ENCODE results near the gene HOXB9.

The HOXB9 gene

DNA sequence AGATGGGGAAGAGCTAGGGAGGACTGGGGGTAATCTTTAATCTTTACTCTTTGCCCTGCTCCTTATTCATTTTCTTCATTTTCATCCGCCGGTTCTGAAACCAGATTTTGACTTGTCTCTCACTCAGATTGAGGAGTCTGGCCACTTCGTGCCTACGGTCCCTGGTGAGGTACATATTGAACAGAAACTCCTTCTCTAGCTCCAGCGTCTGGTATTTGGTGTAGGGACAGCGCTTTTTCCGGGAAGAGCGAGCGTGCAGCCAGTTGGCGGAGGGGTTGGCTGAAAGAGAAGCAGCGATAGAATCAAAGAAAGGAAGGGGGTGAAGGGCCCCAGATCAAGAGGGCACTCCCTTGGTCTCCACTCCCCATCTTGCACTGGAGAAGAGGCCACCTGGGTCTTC is 3.3 kb downstream of the HOXB9 start:
- no peak for DNase-seq

DNA sequence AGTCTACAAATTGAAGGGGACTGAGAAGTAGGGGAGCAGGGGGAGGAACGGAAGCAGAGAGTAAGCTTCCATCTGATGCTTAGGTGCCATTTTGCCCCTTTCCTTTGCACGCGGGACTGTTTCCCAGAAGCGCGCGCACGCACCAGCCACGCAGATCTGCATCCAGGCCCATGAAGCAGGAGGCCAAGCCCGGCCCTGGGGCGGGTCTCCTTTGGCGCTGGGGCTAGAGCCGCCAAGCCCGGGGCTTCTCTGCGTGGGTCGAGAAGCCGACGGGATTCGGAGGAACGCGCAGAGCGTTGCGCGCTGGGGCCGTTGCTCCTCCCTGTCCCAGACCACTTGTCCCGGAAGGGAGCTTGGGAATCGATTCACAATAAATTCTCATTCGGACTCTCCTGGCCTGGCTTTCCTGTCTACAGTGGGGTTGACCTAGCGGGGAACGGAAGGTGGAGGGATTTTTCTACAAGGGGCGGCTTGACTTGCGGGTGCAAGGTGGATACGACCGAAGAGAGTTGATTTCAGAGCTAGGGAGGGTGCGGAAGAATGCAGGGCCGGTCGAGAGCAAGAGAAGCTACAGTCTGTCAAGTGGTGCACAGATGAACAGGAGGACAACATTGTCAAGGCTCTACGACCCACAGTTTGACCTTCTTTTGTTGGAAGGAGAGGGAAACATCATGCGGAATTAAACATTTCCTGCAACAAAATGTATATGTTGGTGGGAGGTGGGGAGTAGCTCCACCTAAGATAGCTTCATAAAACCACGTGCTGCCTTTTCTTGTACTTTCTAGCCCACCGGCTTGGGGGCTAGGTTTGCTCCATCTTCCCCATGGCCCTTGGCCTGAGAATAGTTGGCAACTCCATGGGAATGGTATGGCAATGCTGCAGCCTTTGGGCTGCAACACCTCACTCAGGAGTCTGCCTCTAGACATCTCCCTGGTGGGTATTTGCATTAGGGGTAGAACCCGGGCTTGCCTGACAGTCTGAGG is 4.5 kb downstream of the HOXB9 start:
- no peak for DNase-seq

DNA sequence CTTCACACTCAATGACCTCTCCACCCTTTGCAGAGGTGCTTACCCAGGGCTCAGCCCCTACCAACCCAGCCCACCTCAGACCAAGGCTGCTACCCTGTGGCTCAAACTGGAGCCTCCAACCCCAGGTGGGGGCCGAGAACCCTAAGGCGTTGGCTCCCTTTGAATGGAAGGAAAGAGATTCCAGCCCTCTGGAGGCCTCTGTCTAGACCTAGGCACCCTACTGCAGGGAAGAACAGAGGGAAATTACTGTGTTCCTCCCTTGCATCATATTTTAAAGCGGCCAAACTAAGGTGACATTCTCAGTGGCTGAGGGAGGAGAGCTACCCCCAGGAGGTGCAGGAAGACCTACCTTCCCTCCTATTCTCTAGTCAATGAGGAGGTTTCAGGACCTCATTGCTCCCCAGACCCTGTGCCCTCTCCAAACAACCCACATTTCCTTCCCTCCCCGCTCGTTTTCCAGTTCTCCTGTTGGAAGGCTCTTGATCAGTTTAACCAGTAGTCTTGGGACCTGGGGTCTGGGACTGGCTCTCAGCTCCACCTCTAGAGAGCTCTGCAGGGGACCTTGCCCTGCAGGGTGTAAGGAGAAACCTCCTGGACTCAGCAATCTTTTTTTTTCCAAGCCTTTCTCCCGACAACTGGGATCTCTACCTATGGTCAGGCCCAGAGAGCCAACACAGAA is 5.6 kb downstream of the HOXB9 start:
- no peak for DNase-seq

DNA sequence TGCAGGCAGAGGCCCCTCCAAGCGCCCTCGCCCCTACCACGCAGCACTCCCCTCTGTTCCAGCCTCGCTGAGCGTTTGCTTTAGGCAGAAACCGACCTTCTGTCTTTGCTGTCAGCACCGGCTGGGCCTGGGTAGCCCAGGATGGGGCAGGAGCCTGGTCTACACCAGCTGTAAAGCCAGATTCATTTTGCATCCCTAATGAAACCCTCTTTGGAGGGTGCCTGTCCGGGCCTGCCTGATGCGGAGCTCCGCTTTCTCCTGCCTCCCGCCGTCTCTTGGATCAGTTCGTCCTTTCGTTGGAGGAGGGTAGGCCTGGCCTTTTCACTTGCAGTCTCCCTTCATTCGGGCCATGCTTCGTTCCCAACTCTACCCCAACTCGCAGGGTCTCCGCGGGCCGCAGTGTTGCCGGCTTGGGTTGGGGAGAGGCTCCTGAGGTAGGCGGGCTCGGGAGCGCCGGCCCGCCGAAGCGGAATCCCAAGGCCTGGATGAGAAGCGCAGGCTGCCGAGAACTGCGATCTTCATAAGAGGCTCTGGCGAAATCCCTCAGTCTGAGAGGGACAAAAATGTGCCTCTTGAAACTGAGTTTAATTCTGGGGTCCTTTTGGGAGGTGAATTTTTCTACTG is 6.2 kb downstream of the HOXB9 start:
- no peak for DNase-seq

DNA sequence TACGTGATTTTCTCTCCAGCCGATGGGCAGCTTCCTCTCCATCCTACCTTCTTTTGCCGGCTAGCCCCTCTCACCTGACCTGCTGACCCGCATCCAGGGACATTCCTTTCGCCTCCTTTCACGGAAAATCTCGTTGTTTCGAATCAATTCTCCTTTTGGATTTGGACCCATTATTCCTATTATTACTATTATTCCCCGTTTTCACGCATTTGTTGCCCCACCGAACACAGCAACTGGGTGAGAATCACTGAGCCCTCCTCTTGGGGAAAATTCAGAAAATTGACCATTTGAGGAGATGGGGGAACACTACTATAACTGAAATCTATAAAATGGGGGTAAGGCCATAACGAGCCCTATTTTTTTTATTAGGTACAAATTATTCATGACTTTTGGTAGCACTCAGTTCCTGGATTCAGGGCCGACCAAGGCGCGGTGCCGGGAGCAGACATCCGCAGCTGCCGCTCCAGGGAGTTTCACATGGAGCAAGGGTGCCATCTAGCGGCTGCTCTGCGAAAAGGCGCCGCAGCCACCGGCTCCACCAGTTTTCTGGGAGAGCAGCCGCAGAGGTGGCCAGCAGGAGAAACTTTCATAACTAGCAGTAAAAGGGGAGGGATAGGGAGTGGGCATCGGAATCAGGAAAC is 7.8 kb downstream of the HOXB9 start:
- DNase-seq, result peak; percentile 88

DNA sequence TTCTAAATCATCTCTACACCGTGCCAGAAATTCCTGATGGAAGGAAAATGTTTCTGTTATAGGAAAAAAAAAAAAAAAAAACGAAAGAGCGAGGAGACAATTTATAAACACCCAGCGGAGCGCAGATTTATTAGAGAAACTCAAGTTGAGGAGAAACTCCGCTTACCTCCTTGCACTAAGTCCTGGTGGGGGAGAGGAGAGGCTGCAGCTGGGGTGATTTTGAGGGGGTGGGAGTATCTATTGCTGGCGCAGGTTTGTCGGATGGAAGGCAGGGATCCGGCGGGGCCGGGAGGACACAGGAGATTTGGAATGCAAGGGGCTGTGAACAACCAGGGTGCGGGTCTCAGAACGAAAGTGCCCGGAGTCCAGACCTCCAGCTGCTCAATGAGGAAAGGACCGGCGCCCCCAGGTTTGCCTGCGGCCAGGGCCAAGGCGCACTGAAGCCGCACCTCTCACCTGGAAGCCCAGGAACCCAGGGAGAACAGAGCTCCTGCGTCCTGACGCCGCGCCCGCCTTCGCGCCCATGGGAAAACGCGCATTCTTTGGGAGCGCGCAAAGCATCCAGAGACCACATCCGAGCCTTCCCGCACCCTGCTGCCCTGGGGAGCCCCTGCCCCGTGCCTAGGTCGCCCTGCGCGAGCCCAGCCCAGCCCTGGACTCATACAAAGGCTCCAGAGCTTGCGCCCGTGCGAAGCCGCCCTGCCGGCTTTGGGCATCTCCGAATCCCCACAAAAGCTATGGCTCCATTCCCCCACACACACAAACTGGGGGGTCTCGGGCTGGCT is 8.5 kb downstream of the HOXB9 start:
- DNase-seq, result no peak

DNA sequence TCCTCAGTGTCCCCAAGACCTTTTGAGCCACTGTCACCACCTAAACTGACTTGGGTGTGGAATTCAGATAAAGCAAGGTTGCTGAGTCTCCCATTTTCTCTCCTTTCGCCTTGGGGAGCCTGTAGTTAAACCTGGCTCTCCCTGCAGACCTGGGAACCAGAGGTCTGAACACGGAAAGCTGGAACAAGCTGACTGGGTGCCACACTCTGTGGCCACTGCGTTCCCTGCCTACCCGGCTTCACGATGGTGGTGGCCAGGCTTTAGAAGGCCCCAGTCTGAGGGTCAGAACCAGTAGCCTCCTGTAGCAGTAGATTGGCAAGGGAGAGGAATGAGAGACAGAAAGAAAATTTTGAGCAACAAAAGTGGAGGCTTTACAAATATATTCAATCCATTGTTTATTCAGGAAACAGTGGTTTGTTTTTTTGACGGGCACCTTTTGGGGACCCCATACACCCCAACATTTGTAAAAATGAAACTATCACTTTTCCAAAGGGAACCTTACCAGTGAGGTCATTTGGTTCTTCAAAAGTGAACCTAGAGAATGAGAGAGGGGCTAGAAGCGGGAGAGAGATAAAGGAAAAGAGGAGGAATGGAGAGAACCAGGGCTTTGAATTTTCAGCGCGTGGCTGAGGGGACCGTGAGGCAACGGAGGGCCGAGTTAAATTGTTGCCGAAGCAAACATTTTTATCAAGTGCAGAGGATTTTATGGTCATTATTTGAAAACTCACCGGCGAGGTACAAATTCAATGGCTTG is 9.3 kb downstream of the HOXB9 start:
- no peak for DNase-seq

DNA sequence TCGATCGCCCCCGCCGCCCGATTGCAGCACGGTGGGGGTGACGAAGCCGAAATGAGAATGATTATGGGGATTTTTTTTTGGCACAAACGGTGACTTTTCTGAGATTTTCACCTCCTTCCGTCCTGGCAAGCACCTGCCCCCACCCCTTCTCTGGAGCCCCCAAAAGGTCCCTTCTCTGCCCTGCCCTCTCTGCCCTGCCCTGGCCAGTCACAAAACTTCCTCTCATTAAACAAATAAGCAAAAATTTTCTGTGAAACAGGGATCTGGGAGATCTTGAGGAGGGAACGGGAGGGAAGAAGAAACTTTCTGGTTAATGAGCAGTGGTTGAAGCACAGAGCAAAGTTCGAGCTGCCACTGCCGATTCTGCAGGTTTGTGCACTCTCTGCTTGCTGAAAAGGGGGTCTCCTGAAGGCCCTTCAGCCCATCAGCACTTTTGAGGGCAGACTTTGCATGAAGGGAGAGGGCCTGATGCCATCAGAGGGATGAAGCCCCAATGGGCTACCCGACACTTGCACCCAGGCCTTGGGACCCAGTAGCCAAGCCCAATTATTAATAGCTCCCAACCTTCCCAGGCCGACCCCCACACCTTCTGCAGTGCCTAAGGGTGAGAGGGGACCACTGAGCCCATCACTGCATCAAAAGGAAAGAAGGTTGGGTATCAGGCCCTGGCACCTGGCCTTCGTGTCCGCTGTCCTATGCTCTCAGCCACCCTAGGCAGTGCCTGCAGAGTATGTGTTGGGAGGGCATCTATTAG is 10.0 kb downstream of the HOXB9 start:
- no peak for DNase-seq

DNA sequence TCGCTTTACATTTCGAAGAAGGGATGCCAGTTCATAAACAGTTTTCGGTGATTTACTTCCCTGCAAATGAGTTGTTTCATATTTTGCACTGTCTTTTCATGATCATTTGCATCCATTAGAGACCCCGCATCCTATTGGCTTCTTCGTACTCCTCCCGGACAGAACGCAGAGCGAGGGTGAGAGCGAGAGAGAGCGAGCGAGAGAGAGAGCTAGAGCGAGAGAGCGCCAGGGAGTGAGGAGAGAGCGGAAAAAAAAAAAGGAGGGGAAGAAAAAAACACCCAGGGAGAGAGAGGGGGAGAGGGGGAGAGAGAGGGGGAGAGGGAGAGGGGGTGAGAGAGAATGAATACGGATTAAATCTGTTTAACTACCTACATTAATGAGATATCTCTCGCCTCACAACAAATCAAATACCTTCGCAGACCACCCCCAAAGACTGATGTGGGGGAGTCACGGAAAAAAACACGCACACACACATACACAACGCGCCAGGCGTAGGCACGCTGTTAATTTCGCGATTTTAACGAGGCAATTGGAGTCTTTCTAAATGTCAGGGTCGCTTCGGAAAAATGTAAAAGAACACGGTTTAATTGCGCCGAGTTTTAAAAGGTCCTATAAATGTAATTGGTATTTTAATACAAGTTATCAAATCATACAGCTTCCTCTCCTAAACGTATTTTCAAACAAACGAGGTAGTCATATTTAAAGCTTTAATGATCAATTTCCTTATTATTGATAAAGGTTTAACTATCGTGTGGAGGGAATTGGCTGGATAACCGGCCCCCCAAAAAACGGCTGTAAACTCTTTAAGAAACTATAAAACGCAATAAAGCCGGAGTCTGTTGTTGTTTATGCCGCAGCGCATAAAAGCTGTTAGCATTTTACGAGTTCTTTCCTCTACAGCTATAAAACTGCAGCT is 10.9 kb downstream of the HOXB9 start, which contains the start of gene HOXB8:
HOXB8 (minus strand) TSS at position 246 of the 916 bp plus-strand sequence. CDS start 588 bp downstream, outside the sequence.
- DNase-seq, result no peak

DNA sequence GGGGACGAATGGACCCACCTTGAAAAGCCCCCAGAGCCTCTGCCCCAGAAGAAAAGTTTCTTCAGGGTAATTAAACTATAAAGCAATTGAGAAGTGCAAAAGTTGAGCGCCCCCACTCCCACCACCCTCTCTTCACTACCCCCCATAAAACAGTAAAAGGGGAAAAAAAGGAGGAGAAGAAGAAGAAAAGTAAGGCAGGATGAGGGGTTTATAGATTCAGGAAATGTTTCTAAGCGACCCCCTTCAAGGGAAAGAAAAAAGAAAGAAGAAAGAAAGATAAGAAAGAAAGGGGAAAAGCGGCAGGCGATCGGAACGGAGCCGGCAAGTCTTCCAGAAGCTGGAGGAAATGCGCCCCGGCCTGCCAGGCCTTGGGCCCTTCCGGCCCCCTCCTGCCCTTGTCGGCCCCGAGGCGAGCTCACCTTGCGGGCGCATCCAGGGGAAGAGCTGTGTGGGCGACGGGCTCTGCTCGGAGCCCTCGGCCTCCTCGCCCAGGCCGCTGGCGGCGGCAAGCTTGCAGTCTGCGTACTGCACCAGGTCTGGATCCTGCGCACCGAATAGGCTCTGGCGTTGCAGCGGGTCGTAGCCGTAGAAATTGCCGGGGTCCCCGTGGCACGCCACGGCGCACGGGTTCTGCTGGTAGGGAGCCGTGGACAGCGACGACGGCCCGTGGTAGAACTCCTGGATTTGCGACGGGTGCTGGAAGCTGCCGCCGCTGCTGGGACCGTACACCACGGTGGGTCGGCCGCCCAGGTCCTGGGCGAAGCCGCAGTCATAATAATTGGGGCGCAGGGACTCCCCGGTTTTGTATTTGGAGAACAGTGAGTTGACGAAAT is 12.1 kb downstream of the HOXB9 start:
- DNase-seq, result peak; percentile 46

DNA sequence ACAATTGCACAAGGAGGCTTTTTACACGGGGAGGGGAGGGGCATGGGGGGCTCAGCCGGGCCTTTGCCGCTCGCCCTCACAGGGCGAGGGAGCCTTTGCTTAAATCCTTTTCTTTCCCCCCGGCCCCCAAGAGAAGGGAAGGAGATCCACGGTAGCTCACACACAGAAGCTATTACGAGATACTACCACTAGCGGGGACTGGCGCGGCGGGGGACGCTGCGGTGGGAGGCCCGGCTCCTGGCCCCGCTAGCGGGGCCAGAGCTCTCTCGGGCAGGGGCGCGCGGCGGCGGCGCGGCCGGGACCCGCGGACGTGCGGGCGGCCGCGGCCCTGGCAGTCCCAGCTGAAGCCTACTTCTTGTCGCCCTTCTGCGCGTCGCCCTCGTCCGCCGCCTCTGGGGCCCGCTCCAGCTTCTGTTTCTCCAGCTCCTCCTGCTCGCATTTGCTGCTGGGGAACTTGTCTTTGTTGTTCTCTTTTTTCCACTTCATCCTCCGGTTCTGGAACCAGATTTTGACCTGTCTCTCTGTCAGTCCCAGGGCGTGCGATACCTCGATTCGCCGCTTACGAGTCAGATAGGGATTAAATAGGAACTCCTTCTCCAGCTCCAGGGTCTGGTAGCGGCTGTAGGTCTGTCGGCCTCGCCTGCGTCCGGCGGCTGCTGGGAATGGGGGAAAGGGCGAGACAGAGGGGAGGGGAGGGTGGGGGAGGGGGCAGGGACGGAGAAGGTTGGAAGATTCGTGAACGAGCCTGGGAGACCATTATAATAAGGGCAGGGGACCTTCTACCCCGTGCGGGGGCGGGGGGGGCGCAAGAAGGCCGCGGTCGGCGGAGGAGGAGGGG is 13.1 kb downstream of the HOXB9 start:
- peak; percentile 56 for DNase-seq

DNA sequence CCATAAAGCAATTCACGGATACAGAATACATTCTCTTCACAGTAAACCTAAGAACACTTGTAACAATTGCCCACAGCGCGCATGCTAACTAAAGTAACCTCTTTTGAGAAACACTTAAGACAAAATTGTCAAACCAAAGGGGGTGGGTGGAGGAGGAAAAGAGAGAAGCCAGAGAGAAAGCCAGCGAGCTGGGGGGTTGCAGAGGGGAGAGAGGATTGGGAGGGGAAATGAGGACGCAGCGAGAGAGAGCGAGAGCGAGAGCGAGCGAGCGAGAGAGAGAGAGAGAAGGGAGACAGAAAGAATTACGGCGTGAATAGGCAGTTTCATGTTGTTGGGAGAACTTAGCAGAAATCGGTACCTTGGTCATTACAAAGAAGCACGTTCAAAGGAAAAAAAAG is 13.7 kb downstream of the HOXB9 start:
- no peak for DNase-seq

DNA sequence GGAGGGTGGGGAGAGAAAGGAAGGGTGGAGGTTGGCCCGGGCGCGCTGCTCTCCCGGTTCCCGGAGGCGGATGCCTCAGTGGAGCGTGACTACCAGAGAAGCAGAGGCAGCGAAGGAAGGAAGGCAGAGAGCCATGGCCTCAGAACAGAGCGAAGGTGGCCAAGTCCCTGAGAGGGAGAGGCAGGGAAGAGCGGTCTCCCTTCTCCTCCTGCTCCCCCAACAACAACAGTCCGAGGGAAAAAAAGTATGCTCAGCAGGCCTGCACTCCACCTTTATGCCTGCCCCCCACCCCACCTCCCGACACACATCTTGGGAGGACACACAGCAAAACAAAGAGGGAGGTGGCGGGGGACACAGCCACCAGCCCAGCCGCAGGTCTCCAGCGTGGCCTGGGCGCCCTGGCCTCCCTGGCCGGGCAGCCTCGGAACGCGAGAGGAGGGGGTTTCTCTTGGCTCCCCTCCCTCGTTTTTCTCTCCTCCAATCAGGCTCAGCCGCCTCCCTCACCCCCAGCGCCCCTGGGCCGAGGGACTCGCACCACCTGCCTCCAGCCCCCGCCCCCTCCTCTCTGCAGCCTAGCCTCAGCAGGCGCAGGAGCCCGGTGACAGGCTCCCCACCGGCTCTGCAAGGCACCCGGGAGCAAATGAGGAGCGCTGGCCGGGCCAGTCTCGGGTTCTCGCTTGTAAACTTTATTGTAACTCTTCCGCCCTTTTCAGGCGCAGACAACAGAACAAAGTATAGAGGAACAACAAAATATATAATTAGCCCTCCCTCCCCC is 14.3 kb downstream of the HOXB9 start:
- no peak for DNase-seq

DNA sequence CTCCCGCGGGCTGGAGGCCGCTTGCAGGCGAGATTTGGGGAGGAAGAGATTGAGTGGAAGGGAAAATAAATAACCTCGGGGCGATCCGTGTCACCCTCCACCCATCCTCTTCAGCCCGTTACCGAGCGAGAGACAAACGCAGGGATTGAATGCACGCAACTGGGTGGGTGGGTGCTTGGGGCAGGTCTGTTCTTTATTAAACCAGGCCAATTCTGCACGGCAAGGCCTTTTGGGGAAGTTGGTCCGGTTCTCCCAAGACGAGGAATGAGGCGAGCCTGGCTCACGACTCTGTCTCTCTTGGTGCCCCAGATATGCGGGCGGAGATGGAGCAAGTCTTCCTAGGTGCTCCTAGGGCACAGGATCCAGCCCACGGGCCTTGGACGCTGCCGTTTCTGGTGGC is 14.9 kb downstream of the HOXB9 start:
- DNase-seq, result no peak

DNA sequence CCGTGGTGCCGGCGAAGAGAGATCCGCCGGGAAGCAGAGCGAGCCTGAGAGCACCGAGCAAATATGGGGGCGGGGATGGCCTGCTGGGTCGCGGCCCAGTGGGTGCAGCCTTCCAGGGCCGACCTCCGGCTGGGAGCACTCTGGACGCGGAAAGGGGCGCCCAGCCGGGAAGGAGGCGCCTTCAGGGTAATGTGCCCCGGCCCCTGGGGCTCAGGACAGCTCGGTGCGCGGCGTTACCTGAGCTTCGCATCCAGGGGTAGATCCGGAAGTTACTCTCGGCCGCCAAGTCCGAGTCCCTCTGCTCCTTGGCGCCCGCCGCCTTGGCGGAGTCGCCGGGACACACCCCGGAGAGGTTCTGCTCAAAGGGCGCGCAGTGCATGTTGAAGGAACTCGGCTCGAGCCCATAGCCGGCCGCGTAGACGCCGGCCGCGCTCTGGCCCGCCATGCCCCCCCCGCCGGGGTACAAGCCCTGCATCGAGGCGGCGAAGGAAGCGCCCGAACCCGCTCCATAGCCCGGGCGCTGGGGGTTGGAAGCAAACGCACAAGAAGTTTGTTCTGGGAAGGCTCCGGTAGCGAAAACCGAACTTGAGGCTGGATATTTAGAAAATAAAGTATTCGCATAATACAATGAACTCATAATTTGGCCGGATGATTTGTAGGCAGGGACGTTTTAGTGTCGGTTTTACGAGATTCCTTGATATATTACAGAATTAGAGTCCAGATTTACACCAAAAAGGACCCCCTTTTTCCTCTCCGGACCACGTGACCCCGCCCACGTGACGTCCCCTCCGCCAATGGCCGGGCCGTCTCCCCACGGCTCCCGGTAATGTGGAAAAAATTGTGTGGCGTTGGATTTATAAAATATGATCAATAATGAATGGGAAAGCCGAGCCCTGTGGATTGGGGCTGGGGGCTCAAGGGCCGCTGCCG is 15.6 kb downstream of the HOXB9 start, which contains the start of gene HOXB7:
HOXB7 (minus strand) TSS at position 736 of the 930 bp plus-strand sequence; CDS start at position 637, 99 bp downstream.
- DNase-seq, result peak; percentile 76
